Mesendoderm (in vitro differentiated cells): Measurements from ENCODE around the gene ODAD3.

ENCODE experiments used
- DNase-seq: peaks from one replicate; pipeline ENCODE4 v3.0.0; 2013
- H2AK5ac ChIP-seq: 2 replicates; pipeline ENCODE4 v1.6.1; 2013; ENCODE audit warnings: low read length, inconsistent platforms
- H2BK120ac ChIP-seq: 2 replicates; pipeline ENCODE4 v1.6.1; 2013; ENCODE audit warnings: low read depth, mild to moderate bottlenecking, low read length, moderate library complexity, mixed read lengths
- H2BK15ac ChIP-seq: replicated peaks from 2 replicates; pipeline ENCODE4 v1.6.1; 2013; ENCODE audit warnings: low read depth, mild to moderate bottlenecking, moderate library complexity
- H2BK5ac ChIP-seq: 2 replicates; pipeline ENCODE4 v1.6.1; 2013; ENCODE audit warnings: low read length, inconsistent platforms
- H3K18ac ChIP-seq: 2 replicates; pipeline ENCODE4 v1.6.1; 2013; ENCODE audit warnings: mild to moderate bottlenecking, low read length, mixed read lengths
- H3K23ac ChIP-seq: one replicate; pipeline ENCODE4 v1.6.1; 2013; ENCODE audit warnings: low read length
- H3K27ac ChIP-seq: 2 replicates; pipeline ENCODE4 v1.5.1; 2013; ENCODE audit warnings: low read depth, mild to moderate bottlenecking, inconsistent platforms, low read length, moderate library complexity
- H3K27me3 ChIP-seq: 2 replicates; pipeline ENCODE4 v1.6.1; 2013; ENCODE audit warnings: low read length, control low read depth, mild to moderate bottlenecking, inconsistent platforms; ENCODE audit not compliant: insufficient read depth, poor library complexity
- H3K36me3 ChIP-seq: 2 replicates; pipeline ENCODE4 v1.6.1; 2013; ENCODE audit warnings: low read length, inconsistent platforms; ENCODE audit not compliant: control insufficient read depth, insufficient read depth
- H3K4ac ChIP-seq: one replicate; pipeline ENCODE4 v1.6.1; 2013; ENCODE audit warnings: low read depth, mild to moderate bottlenecking, low read length, moderate library complexity
- H3K4me1 ChIP-seq: 2 replicates; pipeline ENCODE4 v1.6.1; 2013; ENCODE audit warnings: low read depth, low read length, inconsistent platforms; ENCODE audit not compliant: control insufficient read depth
- H3K4me2 ChIP-seq: 2 replicates; pipeline ENCODE4 v1.6.1; 2013; ENCODE audit warnings: low read length
- H3K4me3 ChIP-seq: 2 replicates; pipeline ENCODE4 v1.5.1; 2013; ENCODE audit warnings: mild to moderate bottlenecking, low read length
- H3K56ac ChIP-seq: one replicate; pipeline ENCODE4 v1.6.1; 2013; ENCODE audit warnings: low read length
- H3K79me1 ChIP-seq: 2 replicates; pipeline ENCODE4 v1.6.1; 2013; ENCODE audit warnings: low read length, inconsistent platforms
- H3K79me2 ChIP-seq: 2 replicates; pipeline ENCODE4 v1.6.1; 2013; ENCODE audit warnings: mild to moderate bottlenecking, low read length; ENCODE audit not compliant: control insufficient read depth, insufficient read depth
- H3K9ac ChIP-seq: 2 replicates; pipeline ENCODE4 v1.6.1; 2013; ENCODE audit warnings: low read length, inconsistent platforms
- H4K5ac ChIP-seq: one replicate; pipeline ENCODE4 v1.6.1; 2013; ENCODE audit warnings: low read length
- H4K8ac ChIP-seq: one replicate; pipeline ENCODE4 v1.6.1; 2013; ENCODE audit warnings: low read depth, mild to moderate bottlenecking, control low read depth, low read length, moderate library complexity
- WGBS: extraction: QIAGEN DNeasy Blood & Tissue Kit; methylation state at CpG from one replicate; pipeline ENCODE4 v1.1.7; 2013; ENCODE audit warnings: low lambda C conversion rate, missing lambda C conversion rate; ENCODE audit not compliant: insufficient coverage; ENCODE audit errors: extremely low coverage; 5-methylcytosine and 5-hydroxymethylcytosine counted together

Gene ODAD3

GRCh38 chr19:11375143-11375948 is 59.6 kb downstream of the ODAD3 start:
- no peaks in the 10 kb centered on the region for H3K27me3 ChIP-seq
- no CpG with 5 or more reads among the region's 27 CpGs for WGBS
- H3K18ac ChIP-seq = peak overlapping the region; percentile 7
- no peak overlapping the region for H2BK5ac ChIP-seq
- peak overlapping the region; percentile 88 for H3K56ac ChIP-seq
- H3K23ac ChIP-seq = no peak overlapping the region
- H2BK15ac ChIP-seq = no peak overlapping the region
- H3K4me1 ChIP-seq = no peaks in the 10 kb centered on the region
- H3K79me2 ChIP-seq = no peaks in the 10 kb centered on the region
- peak overlapping the region; percentile 17 for H3K4ac ChIP-seq
- H3K4me2 ChIP-seq = peak overlapping the region; percentile 65
- H3K4me3 ChIP-seq = peak overlapping the region; percentile 46
- H4K5ac ChIP-seq = no peak overlapping the region
- H3K36me3 ChIP-seq = no peaks in the 10 kb centered on the region
- H3K9ac ChIP-seq = peak overlapping the region; percentile 63
- no peak overlapping the region for H2AK5ac ChIP-seq
- peak; percentile 72 for DNase-seq
- peak overlapping the region; percentile 20 for H3K27ac ChIP-seq
- H2BK120ac ChIP-seq = no peak overlapping the region
- no peaks in the 10 kb centered on the region for H3K79me1 ChIP-seq
- no peak overlapping the region for H4K8ac ChIP-seq

DNA sequence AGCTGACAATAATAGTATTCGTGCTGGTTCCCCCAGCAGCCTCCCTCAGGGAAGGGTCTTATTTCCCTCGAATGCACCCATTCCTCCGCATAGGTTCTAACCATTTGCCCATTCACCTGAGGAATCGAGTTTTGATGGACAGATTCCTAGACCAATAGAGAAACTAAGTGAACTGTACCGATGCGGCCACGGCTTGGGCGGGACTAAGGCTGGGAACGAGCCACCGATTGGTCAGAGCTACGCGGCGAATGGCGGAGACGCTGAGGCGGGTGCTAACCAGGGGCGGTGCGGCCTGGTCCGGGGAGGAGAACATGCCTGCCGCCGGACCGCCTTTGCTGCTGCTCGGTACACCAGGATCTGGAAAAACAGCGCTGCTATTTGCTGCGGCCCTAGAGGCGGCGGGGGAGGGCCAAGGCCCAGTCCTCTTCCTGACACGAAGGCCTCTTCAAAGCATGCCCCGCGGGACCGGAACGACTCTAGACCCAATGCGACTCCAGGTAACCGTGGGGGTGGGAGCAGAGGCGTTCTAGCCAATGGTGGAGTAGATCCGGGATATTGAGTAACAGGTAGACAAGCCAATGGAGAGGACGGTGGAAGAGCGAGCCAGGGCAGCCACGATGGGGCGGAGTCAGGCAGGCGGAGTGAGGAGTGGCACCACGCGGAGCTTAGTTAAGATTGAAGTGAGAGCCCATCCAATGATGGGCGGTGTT is 60.3 kb downstream of the ODAD3 start, which contains the start of gene SWSAP1:
Gene SWSAP1, plus strand, starts transcription at position 234 of the 710 bp plus-strand sequence. Its CDS starts 15 bp downstream, at position 249.
- Histone ChIP-seq H4K5ac (no peak within 1 kb of the TSS), H3K4me1 (no peaks in the 10 kb centered on the region), H3K79me2 (no peaks in the 10 kb centered on the region), H3K4me2 (peak within 1 kb of the TSS; percentile 65), H4K8ac (no peak within 1 kb of the TSS), H2AK5ac (no peak within 1 kb of the TSS), H2BK15ac (no peak within 1 kb of the TSS), H3K27ac (peak within 1 kb of the TSS; percentile 85), H3K79me1 (no peaks in the 10 kb centered on the region), H3K56ac (peak within 1 kb of the TSS; percentile 92), H2BK5ac (peak within 1 kb of the TSS; percentile 47), H3K4ac (peak within 1 kb of the TSS; percentile 93), H3K18ac (peak within 1 kb of the TSS; percentile 92), H3K27me3 (no peaks in the 10 kb centered on the region), H3K4me3 (peak within 1 kb of the TSS; percentile 53), H3K23ac (no peak within 1 kb of the TSS), H3K9ac (peak within 1 kb of the TSS; percentile 82), H2BK120ac (no peak within 1 kb of the TSS), H3K36me3 (no peaks in the 10 kb centered on the region)
- no CpG with 5 or more reads among the region's 44 CpGs for WGBS
- peak; percentile 100 for DNase-seq

- Histone ChIP-seq H3K36me3 (no peaks in the 10 kb centered on the region), H3K79me1 (no peaks in the 10 kb centered on the region), H3K9ac (no peak overlapping the region), H3K18ac (no peak overlapping the region), H2BK120ac (no peak overlapping the region), H4K5ac (no peak overlapping the region), H4K8ac (no peak overlapping the region), H3K56ac (no peak overlapping the region), H3K4me1 (no peaks in the 10 kb centered on the region), H3K23ac (no peak overlapping the region), H2BK5ac (no peak overlapping the region), H3K27ac (no peak overlapping the region), H3K4me2 (peak overlapping the region; percentile 48), H2BK15ac (no peak overlapping the region), H3K79me2 (no peaks in the 10 kb centered on the region), H3K4me3 (no peak overlapping the region), H3K27me3 (no peaks in the 10 kb centered on the region), H2AK5ac (no peak overlapping the region), H3K4ac (no peak overlapping the region)
- WGBS = no CpG with 5 or more reads among the region's 11 CpGs
- DNase-seq = no peak
Measured at GRCh38 chr19:11373885-11374432, 61.0 kb downstream of the ODAD3 start.

DNA sequence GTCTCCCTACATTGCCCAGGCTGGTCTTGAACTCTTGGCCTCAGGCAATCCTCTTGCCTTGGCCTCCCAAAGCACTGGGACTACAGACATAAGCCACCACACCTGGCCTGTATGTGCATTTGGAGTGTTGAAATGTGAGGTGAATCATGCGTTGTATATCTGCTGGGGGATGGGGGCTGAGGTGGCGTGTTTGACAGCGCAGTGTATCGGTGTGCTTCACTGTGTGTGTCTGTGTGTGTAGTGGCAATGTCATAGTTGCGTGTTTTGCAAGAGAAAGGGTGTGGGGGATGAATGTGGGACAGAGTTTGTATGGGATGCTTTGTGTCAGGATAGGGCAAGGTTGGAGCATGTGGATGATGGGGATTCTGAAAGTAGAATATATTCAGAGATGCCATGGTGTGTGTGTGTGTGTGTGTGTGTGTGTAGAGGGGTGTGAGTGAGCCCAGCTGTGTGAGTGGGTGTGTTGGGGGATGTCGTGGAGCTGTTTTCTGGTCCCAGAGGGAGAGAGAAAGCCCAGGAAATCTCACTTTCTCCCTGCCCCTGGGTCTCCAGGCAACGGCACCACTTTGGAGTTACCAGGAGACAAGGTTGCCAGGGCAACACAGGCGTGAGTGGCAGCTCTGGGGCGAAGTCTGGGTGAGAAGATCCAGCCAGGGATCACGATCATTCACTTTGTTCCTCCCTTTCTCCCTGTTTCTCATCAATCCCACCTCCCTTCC is 61.6 kb downstream of the ODAD3 start:
- H3K4me3 ChIP-seq = no peak overlapping the region
- no peak overlapping the region for H4K5ac ChIP-seq
- H2BK15ac ChIP-seq = no peak overlapping the region
- H2BK5ac ChIP-seq = no peak overlapping the region
- no peak overlapping the region for H3K27ac ChIP-seq
- H3K4me1 ChIP-seq = no peaks in the 10 kb centered on the region
- H3K27me3 ChIP-seq = no peaks in the 10 kb centered on the region
- peak; percentile 82 for DNase-seq
- no peak overlapping the region for H2AK5ac ChIP-seq
- no peaks in the 10 kb centered on the region for H3K79me1 ChIP-seq
- H4K8ac ChIP-seq = no peak overlapping the region
- H3K23ac ChIP-seq = no peak overlapping the region
- H2BK120ac ChIP-seq = no peak overlapping the region
- no peak overlapping the region for H3K4me2 ChIP-seq
- WGBS = no CpG with 5 or more reads among the region's 10 CpGs
- H3K79me2 ChIP-seq = no peaks in the 10 kb centered on the region
- H3K4ac ChIP-seq = no peak overlapping the region
- H3K56ac ChIP-seq = no peak overlapping the region
- no peaks in the 10 kb centered on the region for H3K36me3 ChIP-seq
- no peak overlapping the region for H3K18ac ChIP-seq
- no peak overlapping the region for H3K9ac ChIP-seq

GRCh38 chr19:11370744-11371143 is 64.2 kb downstream of the ODAD3 start:
- WGBS = no CpG with 5 or more reads among the region's 2 CpGs
- Histone ChIP-seq H3K56ac (no peak overlapping the region), H3K27me3 (no peaks in the 10 kb centered on the region), H3K36me3 (no peaks in the 10 kb centered on the region), H3K79me1 (no peaks in the 10 kb centered on the region), H2AK5ac (no peak overlapping the region), H2BK5ac (no peak overlapping the region), H2BK120ac (no peak overlapping the region), H3K79me2 (no peaks in the 10 kb centered on the region), H2BK15ac (no peak overlapping the region), H3K4ac (no peak overlapping the region), H3K18ac (no peak overlapping the region), H3K4me2 (no peak overlapping the region), H3K23ac (no peak overlapping the region), H4K8ac (no peak overlapping the region), H4K5ac (no peak overlapping the region), H3K4me3 (no peak overlapping the region), H3K27ac (no peak overlapping the region), H3K9ac (no peak overlapping the region), H3K4me1 (no peaks in the 10 kb centered on the region)
- DNase-seq = no peak
